Tibial nerve (tissue), 4 donors: ENCODE results near the gene SRSF2.

Source experiments
- CTCF ChIP-seq, 5 experiments: fragments of 200-600 bp in 3 of 5; fragments of 450-650 bp in 2 of 5; sonication (generic) in 3 of 5; IDR thresholded peaks; one replicate each; pipeline ENCODE4 v1.5.1; 2016 to 2019; ENCODE audit warnings: antibody characterized with exemption in 5 of 5, mild to moderate bottlenecking in 3 of 5, moderate library complexity in 2 of 5
- EP300 ChIP-seq, 2 donors: sonication (generic); formaldehyde crosslinking; IDR thresholded peaks; one replicate each; pipeline ENCODE4 v1.6.1; 2017; ENCODE audit warnings: antibody characterized with exemption in 2 of 2, mild to moderate bottlenecking in 1 of 2
- POLR2A ChIP-seq, 2 donors: fragments of 450-650 bp; IDR thresholded peaks; one replicate each; pipeline ENCODE4 v1.6.1; 2017; ENCODE audit warnings: antibody characterized with exemption in 2 of 2, mild to moderate bottlenecking in 2 of 2, moderate library complexity in 2 of 2

GRCh38 chr17:76713765-76714164, 23.4 kb downstream of the SRSF2 start:
- TF ChIP-seq CTCF (IDR thresholded peaks at IDR 0.05) (no peak), POLR2A (IDR thresholded peaks at IDR 0.05) (no peak), EP300 (IDR thresholded peaks at IDR 0.05) (no peak)
